Measurements from ENCODE around the gene CARTPT.
A peak's percentile ranks its signal among the peaks of the same experiment; 100 is the strongest.

Gene CARTPT

GRCh38 chr5:71719063-71719964 is at the start of gene CARTPT:
TSS of gene CARTPT (plus strand) at chr5:71719275. CDS start at chr5:71719294, 19 bp downstream.
- DNase-seq, result no peak

DNA sequence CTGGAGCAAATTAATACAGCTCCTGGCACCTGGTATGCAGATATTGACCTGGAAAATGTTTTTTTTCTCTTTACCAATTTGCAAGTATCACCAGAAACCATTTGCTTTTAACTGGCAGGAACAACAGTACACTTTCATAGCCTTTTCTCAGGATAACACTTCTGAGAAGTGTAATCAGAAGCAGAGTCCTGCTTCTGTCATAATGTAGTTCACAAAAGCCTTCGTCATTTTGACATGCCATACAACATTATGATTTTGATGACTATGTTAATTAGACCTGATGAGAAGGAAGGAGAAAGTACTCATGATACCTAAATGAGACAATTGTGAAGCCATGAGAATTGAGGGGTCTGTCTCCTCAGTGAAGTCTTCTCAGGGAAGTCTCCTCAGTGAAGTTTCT is 41.1 kb upstream of the CARTPT start:
- no peak for DNase-seq

DNA sequence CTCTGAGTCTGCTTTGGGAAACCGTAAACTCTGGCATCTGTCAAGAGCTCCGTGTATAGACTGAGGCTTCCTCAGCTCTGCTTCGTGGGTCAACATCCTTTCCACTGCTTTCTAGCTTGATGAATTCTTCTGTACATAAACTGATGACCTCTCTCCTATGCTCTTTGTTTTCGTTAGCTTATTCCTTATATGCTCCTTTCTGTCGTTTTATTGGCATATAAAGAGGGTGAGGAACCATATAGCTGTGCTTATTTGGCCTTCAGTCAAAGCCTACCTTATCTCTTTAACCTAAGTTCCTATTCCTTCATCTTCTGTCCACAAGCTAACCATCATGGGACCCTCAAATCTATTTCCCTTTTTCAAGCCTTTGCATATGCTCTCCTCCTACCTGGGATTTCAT is 39.4 kb upstream of the CARTPT start:
- DNase-seq, result no peak

GRCh38 chr5:71680510-71680909 is 38.6 kb upstream of the CARTPT start:
- DNase-seq, result no peak

- DNase-seq, result peak; percentile 60
Observed at GRCh38 chr5:71681296-71681695, 37.8 kb upstream of the CARTPT start.

DNA sequence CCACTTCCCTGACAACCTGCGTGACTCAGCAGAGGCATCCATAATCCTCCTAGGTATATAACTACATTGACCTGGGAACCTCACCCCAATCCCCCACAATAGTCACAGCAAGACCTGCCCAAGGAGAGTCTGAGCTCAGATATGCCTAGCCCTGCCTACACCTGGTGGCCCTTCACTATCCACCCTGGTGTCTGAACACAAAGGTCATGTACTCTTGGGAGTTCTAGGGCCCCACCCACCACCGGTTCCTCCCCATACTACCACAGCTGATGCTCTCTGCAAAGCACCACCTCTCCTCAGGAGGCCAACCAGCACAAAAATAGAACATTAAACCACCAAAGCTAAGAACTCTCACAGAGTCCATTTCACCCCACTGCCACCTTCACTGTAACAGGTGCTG is 34.8 kb upstream of the CARTPT start:
- no peak for DNase-seq

DNA sequence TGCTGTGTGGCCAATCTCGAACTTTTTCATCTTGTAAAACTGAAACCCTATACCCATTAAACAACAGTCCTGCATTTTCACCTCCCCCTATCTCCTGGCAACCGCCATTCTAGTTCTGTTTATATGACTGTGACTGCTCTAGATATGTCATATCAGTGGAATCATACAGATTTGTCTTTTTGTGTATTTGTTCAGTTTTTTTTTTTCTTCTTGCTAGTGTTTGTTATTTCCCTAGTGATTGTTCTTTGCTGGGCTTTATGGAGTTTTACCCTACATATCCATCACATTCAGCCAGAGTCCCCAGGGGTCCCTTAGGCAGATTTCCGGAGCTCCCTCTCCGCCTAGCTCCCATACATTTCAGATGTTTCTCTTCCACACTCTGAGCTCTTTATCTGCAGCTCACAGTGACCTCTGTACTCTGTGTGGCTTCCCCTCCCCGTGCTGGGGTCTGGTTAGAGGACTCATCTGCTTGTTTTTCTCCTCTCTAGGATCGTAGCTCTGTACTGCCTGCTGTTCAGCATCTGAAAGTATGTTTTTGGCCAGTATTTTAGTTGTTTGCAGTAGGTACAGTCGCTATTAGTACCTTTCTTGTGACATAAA is 25.1 kb upstream of the CARTPT start:
- peak; percentile 30 for DNase-seq

- DNase-seq, result peak; percentile 62
Observed at GRCh38 chr5:71695071-71695470, 24.0 kb upstream of the CARTPT start.

- DNase-seq, result peak; percentile 32
Observed at GRCh38 chr5:71695595-71695994, 23.5 kb upstream of the CARTPT start.

DNA sequence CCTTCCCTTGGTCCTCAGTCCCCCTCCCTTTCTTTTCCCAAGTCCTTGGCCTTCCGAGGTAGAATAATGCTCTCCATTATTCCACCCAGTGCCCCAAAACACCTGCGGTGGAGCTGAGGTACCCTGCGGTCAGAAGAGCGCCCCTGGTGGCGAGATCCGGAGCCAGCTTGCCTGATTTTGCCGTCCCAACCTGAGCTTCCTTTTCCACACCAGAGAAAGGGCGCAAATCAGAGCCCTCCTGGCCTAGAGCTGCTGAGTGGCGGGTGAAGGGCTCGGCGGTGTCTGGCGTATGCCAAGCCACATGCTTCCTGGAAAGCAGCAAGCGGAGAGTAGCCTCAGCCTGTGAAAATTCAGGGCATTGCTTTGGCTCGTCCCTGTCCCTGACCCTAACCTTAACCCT is 21.1 kb upstream of the CARTPT start:
- no peak for DNase-seq

GRCh38 chr5:71699233-71699632 is 19.8 kb upstream of the CARTPT start:
- no peak for DNase-seq

GRCh38 chr5:71699751-71700150 is 19.3 kb upstream of the CARTPT start:
- DNase-seq, result no peak

- no peak for DNase-seq
Observed at GRCh38 chr5:71700803-71701202, 18.3 kb upstream of the CARTPT start.

DNA sequence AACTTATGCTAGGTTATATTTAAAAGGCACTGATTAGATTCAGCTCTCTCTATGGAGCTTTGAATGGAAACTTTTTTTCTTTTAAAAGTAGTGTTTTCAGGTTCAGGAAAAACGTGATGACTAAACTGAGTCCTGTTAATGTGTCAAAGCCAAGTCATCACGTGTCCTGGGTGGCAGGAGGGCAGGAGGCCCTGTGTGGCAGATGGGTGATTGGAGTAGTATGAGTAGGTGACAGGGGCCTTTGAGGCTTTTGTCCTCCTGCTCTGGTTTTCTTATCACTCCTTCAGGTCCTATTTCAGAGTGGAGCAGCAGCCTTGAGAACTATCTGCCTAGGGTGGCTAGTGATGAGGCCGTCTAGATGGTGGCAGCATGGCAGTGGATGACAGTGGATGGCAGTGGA is 17.7 kb upstream of the CARTPT start:
- DNase-seq, result no peak

GRCh38 chr5:71703941-71704340 is 15.1 kb upstream of the CARTPT start:
- no peak for DNase-seq

GRCh38 chr5:71705421-71705820 is 13.7 kb upstream of the CARTPT start:
- no peak for DNase-seq

- no peak for DNase-seq
Observed at GRCh38 chr5:71706906-71707305, 12.2 kb upstream of the CARTPT start.

DNA sequence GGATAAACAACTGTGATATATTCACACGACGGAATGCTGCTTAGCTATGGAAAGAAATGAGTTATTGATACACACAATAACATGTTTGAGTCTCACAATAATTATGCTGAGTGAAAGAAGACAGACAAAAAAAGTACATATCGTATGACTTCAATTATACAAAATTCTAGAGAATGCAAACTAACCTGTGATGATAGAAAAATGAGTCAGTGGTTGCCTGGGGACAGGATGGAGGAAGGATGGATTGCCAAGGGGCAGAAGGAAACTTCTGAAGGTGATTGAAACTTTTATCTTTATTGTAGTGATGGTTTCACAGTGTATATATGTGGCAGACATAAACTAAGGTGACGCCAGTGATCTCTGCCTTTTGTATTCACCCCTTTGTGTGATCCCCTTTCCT is 7.5 kb upstream of the CARTPT start:
- no peak for DNase-seq

DNA sequence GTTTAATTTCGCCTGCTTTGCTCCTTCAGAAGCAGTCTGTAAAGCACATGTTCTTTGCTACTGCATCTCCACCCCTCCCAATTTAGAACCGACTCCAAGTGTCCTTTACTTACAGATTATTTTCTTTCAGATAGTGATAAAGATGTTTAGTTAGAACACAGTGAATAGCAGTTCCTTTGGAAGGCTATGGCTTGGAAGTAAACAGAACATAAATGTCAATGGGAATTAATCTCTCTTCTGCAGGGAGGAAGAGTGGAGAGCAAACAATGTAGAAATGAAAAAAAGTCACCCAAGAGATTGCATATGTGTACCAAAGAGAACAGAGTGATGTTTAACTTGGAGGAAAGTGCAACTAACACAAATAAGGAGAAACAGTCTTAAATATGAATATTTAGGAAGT is 4.2 kb upstream of the CARTPT start:
- no peak for DNase-seq

DNA sequence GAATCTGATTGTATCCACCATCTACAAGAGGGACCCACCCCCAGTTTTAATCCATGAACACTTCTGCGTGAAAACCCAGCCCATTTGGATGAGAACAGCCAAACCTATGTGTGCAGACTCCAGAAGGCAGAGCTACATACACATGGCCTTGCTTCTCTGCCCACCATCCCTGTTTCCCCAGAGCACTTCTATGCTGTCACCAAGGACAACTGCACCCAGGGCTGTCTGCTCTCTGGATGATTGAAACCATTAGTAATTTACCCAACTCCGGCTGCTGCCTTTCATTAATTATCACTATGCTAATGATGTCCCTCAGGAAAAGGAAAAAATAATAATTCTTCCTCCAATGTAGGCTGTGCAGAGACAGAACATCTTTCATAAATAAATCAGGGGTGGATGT is 8.9 kb downstream of the CARTPT start:
- DNase-seq, result no peak

DNA sequence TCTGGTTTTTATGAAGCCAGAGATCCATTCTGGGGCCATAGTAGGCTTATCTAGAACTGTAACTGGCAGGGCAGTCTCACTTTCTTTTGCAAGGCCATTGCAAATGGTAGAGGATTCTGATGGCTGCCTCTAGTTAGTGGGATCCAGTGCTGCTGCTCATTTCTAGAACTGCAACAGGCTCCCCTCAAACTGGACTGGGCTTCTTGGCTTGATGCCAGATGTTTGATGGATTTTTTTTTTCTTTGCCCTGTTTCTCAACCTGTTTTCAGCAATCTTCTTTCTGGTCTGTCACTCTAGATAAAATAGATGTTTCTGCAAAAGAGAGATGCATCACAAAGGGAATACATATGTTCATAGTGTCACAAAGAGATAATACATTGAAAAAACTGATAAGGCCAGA is 11.9 kb downstream of the CARTPT start:
- no peak for DNase-seq

GRCh38 chr5:71732011-71732410 is 12.9 kb downstream of the CARTPT start:
- no peak for DNase-seq

DNA sequence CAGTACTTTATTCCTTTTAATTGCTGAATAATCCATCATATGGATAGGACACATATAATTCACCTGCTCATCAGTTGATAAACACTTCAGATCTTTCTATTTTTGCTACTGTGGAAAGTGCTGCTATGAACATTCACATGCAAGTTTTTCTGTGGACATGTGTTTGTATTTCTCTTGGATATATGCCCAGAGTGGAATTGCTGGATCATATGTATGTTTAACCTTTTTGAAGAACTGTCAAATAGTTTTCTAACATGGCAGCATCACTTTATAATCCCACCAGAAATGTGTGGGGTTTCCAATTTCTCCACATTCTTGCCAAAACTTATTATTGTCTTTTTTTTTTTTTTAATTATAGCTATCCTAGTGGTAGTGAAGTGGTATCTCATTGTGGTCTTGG is 15.1 kb downstream of the CARTPT start:
- no peak for DNase-seq

DNA sequence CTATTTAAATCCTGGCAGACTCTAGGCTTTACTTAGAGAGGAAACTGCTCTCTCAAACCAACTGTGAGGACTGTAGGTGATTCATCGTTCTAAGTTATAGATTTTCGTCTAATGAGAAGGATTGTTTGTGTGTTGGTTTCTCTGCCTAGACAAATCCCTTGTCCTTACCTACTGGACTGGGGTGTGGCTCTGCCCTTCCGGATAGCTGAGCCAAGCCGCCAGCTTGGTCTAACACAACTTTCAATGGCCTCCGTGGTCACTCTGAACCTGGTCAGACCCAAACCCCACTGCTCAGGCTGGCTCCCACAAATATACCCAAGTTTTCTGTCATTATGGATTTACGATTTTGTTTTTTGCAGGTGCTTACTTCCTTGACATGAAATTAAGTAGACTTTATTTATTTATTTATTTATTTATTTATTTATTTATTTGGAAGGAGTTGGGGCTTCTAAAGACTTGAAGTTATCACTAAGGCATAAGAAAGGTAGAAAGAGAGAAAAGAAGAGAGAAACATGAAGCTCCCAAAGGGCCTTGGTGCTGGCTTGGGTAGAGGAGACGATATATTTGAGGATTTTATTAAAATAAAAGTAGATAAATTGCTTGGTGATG is 19.0 kb downstream of the CARTPT start:
- DNase-seq, result no peak
